GM12865 (cell line): ENCODE results near the gene PCDHGB5.
A peak's percentile ranks its signal among the peaks of the same experiment; 100 is the strongest.

Experiments
- DNase-seq: peaks from one replicate; pipeline ENCODE4 v3.0.0; 2010; ENCODE audit warnings: low read depth
- H3K4me3 ChIP-seq: 2 replicates; pipeline ENCODE4 v1.5.1; 2011; ENCODE audit warnings: mild to moderate bottlenecking, low read depth, low read length, control low read depth
- CTCF ChIP-seq: IDR thresholded peaks from 2 replicates; pipeline ENCODE4 v1.5.1; 2011; ENCODE audit warnings: low read length, control low read depth, low read depth, inconsistent platforms; ENCODE audit not compliant: insufficient read depth; ENCODE audit errors: missing control alignments

The PCDHGB5 gene

GRCh38 chr5:141419074-141419880, 21.5 kb downstream of the PCDHGB5 start:
- no peak for DNase-seq
- TF ChIP-seq CTCF = no peak
- H3K4me3 ChIP-seq = no peak overlapping the region

GRCh38 chr5:141420855-141421488, 23.2 kb downstream of the PCDHGB5 start, which contains the start of gene PCDHGA11:
Gene PCDHGA11, plus strand, starts transcription at chr5:141421051. Its CDS starts 177 bp downstream, at chr5:141421228.
- H3K4me3 ChIP-seq = peak within 1 kb of the TSS; percentile 65
- peak; percentile 77 for DNase-seq
- peak; percentile 51 for TF ChIP-seq CTCF

DNA sequence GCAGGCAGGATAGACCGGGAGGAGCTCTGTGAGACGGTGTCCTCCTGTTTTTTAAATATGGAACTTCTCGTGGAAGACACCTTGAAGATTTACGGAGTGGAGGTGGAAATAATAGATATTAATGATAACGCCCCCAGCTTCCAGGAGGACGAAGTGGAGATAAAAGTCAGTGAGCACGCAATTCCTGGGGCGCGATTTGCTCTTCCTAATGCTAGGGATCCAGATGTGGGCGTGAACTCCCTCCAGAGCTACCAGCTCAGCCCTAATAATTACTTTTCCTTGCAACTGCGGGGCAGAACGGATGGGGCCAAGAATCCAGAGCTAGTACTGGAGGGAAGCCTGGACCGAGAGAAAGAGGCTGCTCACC, 23.7 kb downstream of the PCDHGB5 start:
- no peak for TF ChIP-seq CTCF
- DNase-seq = no peak
- H3K4me3 ChIP-seq = peak overlapping the region; percentile 65

DNA sequence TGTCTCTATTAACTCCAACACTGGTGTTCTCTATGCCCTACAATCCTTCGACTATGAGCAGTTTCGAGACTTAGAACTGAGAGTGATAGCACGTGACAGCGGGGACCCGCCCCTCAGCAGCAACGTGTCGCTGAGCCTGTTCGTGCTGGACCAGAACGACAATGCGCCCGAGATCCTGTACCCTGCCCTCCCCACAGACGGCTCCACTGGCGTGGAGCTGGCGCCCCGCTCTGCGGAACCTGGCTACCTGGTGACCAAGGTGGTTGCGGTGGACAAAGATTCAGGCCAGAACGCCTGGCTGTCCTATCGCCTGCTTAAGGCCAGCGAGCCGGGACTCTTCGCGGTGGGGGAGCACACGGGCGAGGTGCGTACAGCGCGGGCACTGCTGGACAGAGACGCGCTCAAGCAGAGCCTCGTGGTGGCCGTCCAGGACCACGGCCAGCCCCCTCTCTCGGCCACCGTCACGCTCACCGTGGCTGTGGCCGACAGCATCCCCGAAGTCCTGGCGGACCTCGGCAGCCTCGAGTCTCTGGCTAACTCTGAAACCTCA, 25.1 kb downstream of the PCDHGB5 start:
- no peak for DNase-seq
- no peak for TF ChIP-seq CTCF
- no peak overlapping the region for H3K4me3 ChIP-seq

DNA sequence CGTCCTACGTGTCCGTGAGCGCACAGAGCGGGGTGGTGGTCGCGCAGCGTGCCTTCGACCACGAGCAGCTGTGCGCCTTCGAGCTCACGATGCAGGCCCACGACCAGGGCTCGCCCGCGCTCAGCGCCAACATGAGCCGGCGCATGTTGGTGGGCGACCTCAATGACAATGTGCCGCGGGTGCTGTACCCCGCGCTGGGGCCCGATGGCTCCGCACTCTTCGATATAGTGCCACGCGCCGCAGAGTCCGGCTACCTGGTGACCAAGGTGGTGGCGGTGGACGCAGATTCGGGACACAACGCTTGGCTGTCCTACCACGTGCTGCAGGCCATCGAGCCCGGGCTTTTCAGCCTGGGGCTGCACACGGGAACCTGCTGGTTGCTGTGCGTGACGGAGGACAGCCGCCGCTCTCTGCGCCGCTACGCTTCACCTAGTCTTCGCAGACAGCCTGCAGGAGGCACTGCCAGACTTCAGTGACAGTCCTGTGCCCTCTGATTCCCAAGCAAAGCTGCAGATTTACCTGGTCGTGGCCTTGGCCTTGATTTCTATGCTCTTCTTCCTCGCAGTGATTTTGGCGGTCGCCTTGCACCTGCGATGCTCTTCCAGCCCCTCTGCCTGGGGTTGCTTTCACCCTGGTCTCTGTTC, 30.2 kb downstream of the PCDHGB5 start:
- H3K4me3 ChIP-seq = no peak overlapping the region
- no peak for DNase-seq

More for the DNA sequence above, 30.2 kb downstream of the PCDHGB5 start:
- TF ChIP-seq CTCF = no peak
